NCI-H2081 (cell line): ENCODE data around the gene CSF2.

Experiments
- DNase-seq, 2 experiments: peaks; one replicate each; lab custom pipeline; 2025; lab: John Stamatoyannopoulos, UW

The CSF2 gene

GRCh38 chr5:132067941-132068808 lies 5.4 kb upstream of the CSF2 start:
- DNase-seq: no peak

GRCh38 chr5:132069561-132069960 lies 4.0 kb upstream of the CSF2 start:
- no peak for DNase-seq

GRCh38 chr5:132069994-132070393 lies 3.6 kb upstream of the CSF2 start:
- DNase-seq: no peak

- DNase-seq: no peak
Observed at GRCh38 chr5:132070460-132071337, 2.9 kb upstream of the CSF2 start.

GRCh38 chr5:132071338-132071707 lies 2.3 kb upstream of the CSF2 start:
- DNase-seq: no peak

DNA sequence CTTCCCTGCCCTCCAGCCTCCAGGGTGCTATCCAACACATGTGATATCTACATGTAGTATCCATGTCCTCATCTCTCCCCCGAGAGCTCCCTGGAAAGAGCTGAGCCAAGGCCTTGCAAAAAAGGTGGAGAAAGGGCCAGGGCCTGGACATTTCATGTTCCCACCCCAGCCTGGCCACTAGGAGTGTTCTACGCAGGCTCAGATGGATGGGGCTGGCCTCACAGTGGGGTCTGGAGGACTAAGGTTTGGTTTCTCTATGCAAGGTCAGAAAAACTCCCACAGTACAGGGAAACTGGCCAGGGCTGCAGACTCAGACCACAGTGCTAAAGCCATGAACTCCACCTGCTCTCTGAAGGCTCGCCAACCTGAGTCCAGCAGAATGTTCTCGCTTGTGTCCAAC lies 1.5 kb upstream of the CSF2 start:
- DNase-seq: no peak

DNA sequence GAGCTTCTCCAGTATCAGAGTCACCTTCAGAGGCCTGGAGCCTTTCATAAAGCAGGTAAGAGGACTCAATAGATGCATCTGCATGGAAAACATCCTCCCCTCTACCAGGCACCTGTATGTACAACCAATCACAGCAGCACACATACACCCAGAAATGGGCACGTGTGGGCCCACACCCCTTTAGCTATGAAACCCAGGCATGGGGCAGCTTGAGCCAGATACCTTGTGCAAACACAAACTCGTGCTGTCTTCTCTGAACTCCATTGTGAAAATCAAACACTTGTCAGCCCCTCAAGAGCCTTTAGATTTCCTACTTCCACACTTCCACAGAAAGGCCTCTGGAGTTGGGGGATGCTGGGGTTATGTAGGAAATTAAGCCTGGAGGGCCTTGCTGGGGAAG lies 1.1 kb upstream of the CSF2 start:
- no peak for DNase-seq

DNA sequence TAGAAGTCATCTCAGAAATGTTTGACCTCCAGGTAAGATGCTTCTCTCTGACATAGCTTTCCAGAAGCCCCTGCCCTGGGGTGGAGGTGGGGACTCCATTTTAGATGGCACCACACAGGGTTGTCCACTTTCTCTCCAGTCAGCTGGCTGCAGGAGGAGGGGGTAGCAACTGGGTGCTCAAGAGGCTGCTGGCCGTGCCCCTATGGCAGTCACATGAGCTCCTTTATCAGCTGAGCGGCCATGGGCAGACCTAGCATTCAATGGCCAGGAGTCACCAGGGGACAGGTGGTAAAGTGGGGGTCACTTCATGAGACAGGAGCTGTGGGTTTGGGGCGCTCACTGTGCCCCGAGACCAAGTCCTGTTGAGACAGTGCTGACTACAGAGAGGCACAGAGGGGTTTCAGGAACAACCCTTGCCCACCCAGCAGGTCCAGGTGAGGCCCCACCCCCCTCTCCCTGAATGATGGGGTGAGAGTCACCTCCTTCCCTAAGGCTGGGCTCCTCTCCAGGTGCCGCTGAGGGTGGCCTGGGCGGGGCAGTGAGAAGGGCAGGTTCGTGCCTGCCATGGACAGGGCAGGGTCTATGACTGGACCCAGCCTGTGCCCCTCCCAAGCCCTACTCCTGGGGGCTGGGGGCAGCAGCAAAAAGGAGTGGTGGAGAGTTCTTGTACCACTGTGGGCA lies 642 bp downstream of the CSF2 start:
- DNase-seq: no peak

DNA sequence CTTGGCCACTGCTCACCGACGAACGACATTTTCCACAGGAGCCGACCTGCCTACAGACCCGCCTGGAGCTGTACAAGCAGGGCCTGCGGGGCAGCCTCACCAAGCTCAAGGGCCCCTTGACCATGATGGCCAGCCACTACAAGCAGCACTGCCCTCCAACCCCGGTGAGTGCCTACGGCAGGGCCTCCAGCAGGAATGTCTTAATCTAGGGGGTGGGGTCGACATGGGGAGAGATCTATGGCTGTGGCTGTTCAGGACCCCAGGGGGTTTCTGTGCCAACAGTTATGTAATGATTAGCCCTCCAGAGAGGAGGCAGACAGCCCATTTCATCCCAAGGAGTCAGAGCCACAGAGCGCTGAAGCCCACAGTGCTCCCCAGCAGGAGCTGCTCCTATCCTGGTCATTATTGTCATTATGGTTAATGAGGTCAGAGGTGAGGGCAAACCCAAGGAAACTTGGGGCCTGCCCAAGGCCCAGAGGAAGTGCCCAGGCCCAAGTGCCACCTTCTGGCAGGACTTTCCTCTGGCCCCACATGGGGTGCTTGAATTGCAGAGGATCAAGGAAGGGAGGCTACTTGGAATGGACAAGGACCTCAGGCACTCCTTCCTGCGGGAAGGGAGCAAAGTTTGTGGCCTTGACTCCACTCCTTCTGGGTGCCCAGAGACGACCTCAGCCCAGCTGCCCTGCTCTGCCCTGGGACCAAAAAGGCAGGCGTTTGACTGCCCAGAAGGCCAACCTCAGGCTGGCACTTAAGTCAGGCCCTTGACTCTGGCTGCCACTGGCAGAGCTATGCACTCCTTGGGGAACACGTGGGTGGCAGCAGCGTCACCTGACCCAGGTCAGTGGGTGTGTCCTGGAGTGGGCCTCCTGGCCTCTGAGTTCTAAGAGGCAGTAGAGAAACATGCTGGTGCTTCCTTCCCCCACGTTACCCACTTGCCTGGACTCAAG lies 1.5 kb downstream of the CSF2 start:
- no peak for DNase-seq

DNA sequence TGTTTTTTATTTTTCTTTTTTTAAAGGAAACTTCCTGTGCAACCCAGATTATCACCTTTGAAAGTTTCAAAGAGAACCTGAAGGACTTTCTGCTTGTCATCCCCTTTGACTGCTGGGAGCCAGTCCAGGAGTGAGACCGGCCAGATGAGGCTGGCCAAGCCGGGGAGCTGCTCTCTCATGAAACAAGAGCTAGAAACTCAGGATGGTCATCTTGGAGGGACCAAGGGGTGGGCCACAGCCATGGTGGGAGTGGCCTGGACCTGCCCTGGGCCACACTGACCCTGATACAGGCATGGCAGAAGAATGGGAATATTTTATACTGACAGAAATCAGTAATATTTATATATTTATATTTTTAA lies 2.1 kb downstream of the CSF2 start:
- DNase-seq: no peak

DNA sequence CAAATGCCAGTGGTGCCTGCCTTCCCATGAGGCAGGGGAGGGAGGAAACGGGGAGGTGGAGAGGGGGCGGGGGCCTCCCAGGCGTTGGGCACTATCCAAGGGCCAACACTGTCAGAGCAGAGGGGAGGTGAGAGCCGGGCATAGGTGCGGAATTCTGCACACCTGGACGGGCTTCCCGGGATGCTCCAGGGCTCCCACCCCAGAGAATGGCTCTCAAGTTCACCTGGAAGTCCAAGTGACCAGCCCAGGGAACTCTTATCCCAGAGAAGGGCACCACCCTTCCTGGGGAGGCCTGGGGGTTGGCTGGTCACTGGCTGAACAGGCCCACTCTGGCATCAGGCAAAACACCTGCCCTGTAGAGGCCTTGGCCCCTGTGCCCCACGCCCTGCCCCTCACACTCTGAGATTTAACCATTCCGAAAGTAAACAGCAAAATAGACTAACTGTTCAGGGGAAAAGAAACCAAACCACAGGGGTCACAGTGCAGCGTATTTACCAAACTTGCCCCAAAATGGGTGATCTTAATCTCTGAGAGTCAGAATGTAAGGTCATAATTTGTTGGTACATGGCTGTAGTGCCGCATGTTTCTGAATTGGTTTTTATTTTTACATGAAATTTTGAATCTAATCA lies 2.7 kb downstream of the CSF2 start:
- no peak for DNase-seq

GRCh38 chr5:132076983-132077382 lies 3.4 kb downstream of the CSF2 start:
- DNase-seq: no peak

DNA sequence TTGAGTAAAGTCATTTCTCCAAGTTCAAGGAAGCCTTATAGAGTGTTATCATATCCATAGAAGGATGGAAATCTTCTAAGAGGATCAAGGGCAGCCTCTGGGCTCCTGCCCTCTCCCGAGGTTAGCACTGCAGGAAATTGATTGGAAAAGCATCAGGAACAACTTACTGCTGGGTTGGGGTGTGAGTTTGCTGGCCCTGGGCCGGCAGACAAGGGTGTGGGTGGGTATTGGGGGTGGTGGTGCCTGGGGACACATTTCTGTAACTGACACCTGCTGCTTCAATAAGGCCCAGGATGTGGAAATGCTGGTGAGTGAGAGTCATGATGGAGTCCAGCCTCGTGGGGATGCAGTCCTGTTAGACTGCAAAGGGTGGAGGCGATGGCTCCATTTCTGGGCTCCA lies 5.5 kb downstream of the CSF2 start:
- no peak for DNase-seq

- no peak for DNase-seq
Observed at GRCh38 chr5:132079619-132080018, 6.0 kb downstream of the CSF2 start.

DNA sequence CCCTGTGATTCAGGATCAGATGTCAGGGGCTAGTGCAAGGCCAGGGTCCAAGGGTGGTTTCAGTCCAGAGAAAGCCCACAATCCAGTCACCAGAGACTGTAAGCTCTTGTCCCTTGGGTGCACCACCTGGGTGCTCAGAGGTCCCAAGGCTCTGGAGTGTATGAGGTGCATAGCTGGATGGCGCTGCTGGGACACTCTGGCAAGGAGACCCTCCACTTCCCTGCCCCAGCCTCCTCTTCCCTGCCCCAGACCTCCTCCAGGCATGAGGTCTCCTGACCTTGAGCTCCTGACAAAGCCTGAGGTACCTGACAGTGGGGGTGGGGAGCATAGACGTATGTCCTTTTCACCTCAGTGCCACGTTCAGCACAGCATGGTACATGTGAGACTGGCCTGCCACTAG lies 7.0 kb downstream of the CSF2 start:
- DNase-seq: no peak

- no peak for DNase-seq
Observed at GRCh38 chr5:132081458-132081857, 7.9 kb downstream of the CSF2 start.

GRCh38 chr5:132082329-132083023 lies 8.9 kb downstream of the CSF2 start:
- DNase-seq: no peak

DNA sequence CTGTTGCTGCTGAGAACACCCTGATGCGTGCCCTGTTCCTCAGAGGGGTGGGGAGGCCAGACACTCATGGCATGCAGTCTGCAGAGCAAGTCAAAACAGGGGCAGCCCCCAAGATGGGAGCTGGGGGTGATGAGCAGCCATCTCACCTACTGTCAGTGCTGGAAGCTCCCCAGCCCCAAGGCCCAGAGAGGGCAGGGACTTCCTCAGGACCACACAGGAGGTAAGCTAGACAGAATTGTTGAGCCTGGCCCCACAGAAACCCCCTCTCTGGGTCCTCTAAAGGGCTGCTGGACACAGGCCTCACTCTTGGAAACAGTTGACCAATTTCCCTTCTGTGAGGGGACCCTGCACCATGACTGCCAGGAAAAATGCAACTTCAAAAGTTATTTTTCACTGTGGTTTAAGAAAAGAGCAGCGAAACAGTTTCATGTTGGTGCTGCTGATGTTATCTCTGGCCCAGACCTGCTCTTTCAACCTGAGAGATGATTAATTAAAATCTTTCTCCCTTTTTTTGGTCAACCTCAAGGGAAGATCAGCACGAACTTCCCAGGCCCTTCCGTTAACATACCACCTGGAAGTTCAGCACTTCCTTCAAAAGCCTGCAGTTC lies 9.6 kb downstream of the CSF2 start:
- DNase-seq: no peak

DNA sequence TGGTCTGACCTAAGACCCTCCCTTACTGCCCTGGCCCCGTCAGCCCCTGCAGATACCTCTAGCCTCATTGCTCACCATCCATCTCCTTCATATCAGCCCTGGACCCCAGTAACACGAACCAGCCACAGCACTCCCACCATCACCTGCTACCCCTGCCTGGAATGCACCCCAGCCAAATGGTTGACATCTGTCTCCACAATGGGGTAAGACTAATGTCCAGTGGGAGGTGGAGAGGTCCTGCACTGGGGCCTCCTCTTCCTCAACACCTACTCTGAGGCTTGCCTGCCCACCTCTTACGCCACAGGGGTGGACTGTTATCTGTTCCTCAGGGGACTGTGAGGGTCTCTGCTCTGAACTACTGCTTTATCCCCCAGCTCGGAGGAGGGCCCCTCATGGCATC lies 12.1 kb downstream of the CSF2 start:
- DNase-seq: no peak

DNA sequence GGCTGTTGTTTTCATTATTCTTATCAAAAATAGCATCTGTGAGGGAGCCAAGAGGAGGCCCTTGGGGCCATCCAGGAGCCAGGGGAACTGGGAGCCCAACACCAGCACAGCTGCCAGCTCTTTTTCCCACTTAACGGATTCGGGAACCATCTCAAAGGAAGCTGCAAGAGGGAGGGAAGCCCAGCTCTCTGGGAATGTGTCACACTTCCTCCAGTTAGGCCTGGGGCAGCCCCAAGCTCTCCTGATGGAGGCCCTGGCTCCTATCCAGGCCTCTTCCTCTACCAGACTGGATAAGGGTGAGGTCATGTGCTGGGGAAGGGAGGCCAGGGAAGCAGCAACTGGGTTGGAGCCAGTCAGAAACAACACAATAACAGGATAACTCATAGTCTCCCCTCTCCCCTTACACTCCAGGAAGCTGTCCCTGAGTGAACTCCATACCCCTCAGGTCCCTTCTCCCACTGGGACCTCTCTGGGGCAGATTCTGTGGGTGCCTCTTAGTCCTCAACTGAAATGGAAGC lies 12.7 kb downstream of the CSF2 start:
- DNase-seq: no peak
